RKO (cell line): ENCODE data around the gene FITM1.

Source experiments
- DNase-seq: peaks from one replicate; pipeline ENCODE4 v3.0.0-alpha.2; 2016; ENCODE audit warnings: low spot score

The FITM1 gene

GRCh38 chr14:24160850-24161804, 30.7 kb downstream of the FITM1 start, which contains the start of gene IRF9:
IRF9 (plus strand) TSS chr14:24161265; CDS start chr14:24162145, 880 bp downstream.
- DNase-seq: peak; percentile 90

- no peak for DNase-seq
Measured at GRCh38 chr14:24162093-24162492, 31.6 kb downstream of the FITM1 start.

DNA sequence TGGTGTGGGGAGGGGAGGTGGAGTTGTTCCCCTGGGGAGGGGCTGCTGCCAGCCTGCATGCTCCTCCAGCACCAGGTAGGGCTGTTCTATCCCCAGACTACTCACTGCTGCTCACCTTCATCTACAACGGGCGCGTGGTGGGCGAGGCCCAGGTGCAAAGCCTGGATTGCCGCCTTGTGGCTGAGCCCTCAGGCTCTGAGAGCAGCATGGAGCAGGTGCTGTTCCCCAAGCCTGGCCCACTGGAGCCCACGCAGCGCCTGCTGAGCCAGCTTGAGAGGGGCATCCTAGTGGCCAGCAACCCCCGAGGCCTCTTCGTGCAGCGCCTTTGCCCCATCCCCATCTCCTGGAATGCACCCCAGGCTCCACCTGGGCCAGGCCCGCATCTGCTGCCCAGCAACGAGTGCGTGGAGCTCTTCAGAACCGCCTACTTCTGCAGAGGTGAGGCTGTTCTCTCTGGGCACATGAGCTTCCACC, 34.1 kb downstream of the FITM1 start:
- no peak for DNase-seq

- no peak for DNase-seq
Measured at GRCh38 chr14:24165785-24166184, 35.3 kb downstream of the FITM1 start.

DNA sequence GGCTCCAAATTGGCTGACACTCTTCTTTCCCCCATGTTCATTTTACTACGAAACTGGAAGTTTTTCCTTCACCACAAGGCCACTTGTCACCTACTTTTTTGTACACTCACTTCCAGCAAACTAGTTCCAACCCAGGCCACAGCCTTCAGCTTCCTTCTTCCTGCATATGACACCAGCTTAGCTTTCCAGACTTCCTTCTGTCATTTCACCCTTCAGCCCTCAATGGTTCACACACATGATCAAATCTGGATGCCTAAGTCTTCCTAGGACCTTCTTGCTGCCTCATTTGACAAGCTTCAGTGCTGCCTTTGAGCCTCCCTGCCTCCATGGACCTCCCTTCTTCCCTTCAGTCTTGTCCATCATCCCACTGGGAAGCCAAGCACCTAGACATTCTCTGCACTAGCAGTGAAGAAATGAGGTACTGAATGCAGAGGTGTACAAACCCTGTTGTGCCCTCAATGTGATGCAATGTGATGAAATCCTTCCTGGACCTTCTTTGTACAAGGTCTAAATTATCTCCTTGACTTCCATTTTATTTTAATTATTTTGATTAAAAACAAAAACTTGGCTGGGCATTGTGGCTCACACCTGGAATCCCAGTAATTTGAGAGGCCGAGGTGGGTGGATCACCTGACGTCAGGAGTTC, 37.1 kb downstream of the FITM1 start:
- no peak for DNase-seq

DNA sequence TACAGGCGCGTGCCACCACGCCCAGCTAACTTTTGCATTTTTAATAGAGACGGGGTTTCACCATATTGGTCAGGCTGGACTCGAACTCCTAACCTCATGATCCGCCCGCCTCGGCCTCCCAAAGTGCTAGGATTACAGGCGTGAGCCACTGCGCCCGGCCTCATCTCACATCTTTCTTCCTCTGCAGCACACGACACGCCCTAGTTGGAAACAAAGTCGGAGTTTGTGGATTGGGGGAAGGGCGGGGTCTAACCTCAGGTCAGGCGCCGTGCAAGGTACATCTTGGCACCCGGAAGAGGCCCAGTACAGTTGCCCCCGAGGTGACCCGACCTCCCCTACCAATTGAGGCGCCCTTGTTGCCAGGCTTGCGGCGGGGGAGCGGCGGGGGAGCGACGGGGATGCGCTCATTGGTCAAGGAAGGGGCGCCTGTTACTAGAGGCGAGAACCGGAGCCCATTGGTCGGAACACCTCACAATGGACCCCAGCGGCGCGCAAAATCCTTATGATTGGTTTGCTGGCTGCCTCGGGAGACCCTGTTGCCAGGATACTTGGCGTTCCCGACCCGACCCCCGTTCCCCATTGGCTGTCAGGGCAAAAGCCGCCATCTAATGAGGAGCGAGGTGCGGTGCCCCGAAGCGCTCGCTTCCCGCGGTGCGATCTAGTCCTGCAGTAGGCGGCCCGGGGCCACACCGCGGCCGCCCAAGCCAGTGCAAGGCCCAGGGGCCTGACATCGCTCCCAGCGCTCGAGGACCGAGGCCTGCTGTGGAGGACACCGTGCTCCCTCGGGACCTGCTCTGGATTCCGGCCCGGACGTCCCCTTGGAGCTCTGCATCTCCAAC, 41.2 kb downstream of the FITM1 start, which contains the start of gene REC8:
Gene REC8 (plus strand): TSS at position 659 of the 839 bp plus-strand sequence. CDS start 473 bp downstream, outside the sequence.
- DNase-seq: no peak

DNA sequence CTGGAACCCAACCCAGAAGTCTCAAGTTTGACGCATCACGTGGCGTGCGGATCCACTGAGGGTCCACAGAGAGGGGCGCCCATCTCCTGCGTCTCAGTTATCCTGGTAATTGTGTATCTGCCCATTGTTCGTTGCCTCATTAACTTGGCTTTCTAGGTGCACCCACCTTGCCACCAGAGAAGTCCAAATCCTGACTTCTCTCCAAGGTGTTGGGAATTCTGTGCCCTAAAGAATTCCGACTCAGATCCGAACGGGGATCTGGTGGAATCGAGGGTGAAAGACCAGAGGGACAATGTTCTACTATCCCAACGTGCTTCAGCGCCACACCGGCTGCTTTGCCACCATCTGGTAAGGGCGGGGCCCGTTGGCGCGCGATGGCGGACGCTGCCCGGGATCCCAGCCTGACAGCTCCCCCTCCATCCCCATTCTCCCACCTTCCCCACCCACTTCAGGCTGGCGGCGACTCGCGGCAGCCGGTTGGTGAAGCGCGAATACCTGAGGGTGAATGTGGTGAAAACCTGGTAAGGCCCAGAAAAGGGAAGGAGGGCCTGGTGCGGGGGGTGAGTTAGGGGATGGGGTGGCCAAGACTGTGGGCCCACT, 41.9 kb downstream of the FITM1 start:
- no peak for DNase-seq

DNA sequence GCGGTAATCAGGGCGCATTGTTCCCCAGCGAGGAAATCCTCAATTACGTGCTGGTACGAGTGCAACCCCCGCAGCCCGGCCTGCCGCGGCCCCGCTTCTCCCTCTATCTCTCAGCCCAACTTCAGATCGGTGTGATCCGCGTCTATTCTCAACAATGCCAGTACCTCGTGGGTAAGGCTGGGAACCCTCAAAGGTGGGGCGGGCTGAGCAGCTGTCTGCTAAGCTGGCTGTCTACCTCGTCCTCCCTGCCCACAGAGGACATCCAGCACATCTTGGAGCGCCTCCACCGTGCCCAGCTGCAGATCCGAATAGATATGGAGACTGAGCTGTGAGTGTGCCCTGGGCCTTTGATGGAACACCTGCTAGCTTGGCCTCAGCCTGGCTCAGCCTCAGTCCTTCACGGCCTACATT, 42.4 kb downstream of the FITM1 start:
- no peak for DNase-seq

DNA sequence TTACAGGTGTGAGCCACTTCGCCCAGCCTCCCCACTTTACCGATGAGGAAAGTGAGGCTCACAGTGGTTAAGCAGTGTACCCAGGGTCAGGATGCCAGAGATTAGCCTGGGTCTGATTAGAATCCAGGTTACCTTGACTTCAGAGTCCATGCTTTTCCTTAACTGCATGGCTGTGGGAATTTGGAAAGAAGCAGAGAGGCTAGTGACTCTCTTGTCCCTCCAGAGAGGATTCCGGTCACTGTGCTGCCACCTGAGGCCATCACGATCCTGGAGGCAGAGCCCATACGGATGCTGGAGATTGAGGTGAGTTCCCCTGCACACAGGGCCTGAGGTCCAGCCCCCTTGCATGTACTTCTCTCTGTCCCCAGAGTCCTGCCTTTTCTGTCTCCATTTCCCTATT, 46.1 kb downstream of the FITM1 start:
- no peak for DNase-seq

DNA sequence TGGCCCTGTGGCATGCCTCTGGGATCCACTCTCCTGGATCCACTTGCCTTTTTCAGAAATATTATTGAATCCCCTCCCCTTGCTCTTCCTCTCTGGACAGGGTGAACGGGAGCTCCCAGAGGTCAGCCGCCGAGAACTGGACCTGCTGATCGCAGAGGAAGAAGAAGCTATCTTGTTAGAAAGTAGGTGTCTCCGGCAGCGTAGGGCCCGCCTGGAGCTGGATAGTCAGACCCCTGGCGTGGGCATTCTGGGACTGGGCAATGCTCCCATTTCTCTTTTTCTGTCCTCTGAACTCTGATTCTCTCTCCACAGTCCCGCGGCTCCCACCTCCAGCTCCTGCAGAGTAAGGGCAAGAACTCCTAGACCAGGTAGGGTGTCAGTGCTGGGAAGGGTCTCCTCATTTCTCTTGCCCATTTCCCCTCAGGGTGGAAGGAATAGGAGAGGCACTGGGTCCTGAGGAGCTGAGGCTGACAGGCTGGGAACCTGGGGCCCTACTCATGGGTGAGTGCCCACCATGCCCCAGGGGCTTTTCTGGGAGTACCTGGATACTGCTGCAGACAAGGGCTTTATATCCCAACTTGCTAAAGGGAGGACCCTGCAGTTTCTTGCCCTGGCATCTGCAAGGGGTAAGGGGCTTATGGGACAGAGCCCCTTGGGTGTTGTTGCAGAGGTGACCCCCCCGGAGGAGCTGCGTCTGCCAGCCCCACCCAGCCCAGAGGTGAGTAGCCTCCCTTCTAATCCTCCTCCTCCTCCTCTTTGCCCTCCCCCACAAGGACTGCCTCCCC, 46.8 kb downstream of the FITM1 start:
- DNase-seq: no peak

- no peak for DNase-seq
Measured at GRCh38 chr14:24177891-24178290, 47.4 kb downstream of the FITM1 start.

DNA sequence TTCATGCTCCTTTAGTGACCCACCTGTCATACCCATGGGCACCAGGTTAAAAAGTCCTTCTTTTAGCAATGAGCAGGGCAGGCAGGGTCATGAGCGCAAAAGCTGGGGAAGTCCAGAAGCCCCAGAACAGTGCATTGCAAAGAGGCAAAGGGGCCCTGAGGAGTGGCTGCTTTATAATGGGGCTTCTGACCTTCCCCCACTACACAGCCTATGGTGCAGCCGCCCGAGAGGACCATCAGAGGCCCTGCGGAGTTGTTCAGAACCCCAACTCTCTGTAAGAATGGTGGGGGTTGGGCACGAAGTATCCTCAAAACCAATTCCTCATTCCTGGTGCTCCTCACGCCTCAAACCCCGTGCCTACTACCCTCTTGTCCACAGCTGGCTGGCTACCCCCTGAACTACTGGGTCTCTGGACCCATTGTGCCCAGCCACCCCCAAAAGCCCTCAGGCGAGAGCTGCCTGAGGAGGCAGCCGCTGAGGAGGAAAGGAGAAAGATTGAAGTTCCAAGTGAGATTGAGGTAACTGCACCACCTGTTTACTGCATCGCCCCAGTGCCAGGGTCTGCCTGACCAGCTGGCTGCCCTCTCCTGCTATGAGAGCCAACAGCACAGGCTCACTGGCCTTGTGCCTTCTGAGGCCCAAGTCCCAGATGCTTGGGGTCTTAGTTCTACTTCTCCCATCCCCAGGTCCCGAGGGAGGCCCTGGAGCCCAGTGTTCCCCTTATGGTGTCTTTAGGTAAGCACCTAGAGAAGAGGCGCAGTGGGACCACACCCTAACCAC, 48.1 kb downstream of the FITM1 start:
- no peak for DNase-seq

DNA sequence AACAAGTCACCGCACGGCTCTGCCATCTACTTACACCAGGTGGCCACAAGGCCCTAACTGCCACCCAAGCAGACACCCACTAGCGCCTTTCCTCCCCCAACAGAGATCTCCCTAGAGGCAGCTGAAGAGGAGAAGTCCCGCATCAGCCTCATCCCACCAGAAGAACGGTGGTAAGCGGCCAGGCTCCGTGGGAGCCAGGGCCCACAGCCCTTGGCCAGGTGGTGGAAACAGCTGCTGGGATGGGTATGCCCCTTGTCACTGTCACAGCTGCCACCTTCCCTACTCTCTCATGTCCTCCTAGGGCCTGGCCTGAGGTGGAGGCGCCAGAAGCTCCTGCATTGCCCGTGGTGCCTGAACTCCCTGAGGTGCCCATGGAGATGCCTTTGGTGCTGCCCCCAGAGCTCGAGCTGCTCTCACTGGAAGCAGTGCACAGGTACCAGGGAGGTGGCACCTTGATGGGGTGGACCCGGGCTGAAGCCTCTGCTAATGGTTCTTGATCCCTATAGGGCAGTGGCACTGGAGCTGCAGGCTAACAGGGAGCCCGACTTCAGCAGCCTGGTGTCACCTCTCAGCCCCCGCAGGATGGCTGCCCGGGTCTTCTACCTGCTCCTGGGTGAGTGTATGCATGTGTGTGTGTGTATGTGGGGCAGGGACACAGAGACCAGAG, 49.0 kb downstream of the FITM1 start:
- DNase-seq: no peak

DNA sequence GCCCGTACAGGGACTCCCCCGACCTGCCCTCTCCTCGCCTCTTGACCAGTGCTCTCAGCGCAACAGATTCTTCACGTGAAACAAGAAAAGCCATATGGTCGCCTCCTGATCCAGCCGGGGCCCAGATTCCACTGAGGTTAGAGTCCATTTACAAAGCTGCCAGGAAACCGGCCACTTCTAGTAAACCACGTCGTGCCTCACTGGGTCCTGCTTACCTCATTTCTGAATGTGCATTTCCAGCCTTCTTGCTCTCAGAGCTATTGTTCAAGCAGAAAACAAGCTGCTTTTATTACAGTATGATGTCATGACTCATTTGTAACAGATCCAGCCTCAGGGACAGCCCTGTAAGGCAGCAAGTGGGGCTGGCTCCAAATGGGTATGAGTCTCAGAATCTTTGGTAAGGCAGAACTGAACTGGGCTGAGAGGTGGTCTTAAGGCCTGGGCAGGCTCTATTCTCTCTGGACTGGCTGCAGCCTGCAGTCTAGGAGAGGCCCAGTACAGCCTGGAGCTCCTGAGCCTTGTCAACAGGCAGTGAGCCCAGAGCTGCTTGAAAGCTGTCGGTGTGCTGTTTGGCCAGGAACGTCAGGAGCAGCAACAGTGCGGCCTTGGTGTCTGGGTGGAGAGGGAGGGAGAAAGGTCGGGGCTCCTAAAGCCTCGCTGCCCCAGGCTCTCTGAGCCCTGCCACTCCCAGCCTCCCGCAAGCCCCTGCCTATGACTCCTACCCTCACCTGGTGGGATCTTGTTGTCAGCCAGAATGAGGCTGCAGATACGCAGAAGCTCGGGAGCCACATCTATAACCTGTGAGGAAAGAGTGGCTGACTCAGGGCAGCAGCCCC, 49.7 kb downstream of the FITM1 start:
- DNase-seq: peak; percentile 42

- DNase-seq: no peak
Measured at GRCh38 chr14:24181371-24182077, 51.1 kb downstream of the FITM1 start.
